GM12878 (cell line): ENCODE results near the gene TGIF2. TPM values are rescaled to one million over a fixed set of nuclear protein-coding genes. Genes with fewer than 3 reads are reported as not detected.

Experiments
- E2F8 ChIP-seq: fragments of 450-650 bp; IDR thresholded peaks from 2 replicates; pipeline ENCODE4 v1.6.1; 2018; ENCODE audit warnings: mild to moderate bottlenecking, low read depth, moderate library complexity; ENCODE audit not compliant: partially characterized antibody
- EZH2 ChIP-seq: IDR thresholded peaks from 2 replicates; pipeline ENCODE4 v1.6.1; 2012; ENCODE audit warnings: low read depth, mild to moderate bottlenecking, control low read depth, inconsistent platforms, low read length, borderline replicate concordance; ENCODE audit not compliant: control insufficient read depth
- HCFC1 ChIP-seq: fragments of 150-350 bp; IDR thresholded peaks from 2 replicates; pipeline ENCODE4 v1.6.1; 2014; ENCODE audit warnings: low read length
- HSF1 ChIP-seq: fragments of 150-350 bp; IDR thresholded peaks from 2 replicates; pipeline ENCODE4 v1.6.1; 2014; ENCODE audit warnings: mild to moderate bottlenecking, low read depth, low read length
- MEF2A ChIP-seq: IDR thresholded peaks from 2 replicates; pipeline ENCODE4 v1.6.1; 2011; ENCODE audit warnings: low read depth, mild to moderate bottlenecking, low read length, moderate library complexity; ENCODE audit not compliant: insufficient read depth
- MYB ChIP-seq: fragments of 150-350 bp; IDR thresholded peaks from 2 replicates; pipeline ENCODE4 v1.6.1; 2014; ENCODE audit warnings: mild to moderate bottlenecking, low read depth, low read length, borderline replicate concordance
- PRDM15 ChIP-seq: fragments of 450-650 bp; formaldehyde crosslinking; IDR thresholded peaks from 2 replicates; pipeline ENCODE4 v1.4.0; 2020; ENCODE audit warnings: mild to moderate bottlenecking, moderate library complexity
- RELB ChIP-seq: fragments of 450-650 bp; IDR thresholded peaks from 2 replicates; pipeline ENCODE4 v1.6.1; 2017; ENCODE audit warnings: low read depth, mild to moderate bottlenecking, moderate library complexity
- SIN3A ChIP-seq: IDR thresholded peaks from 2 replicates; pipeline ENCODE4 v1.6.1; 2012; ENCODE audit warnings: low read depth, low read length, improper control_type of control experiment
- ZBTB33 ChIP-seq: fragments of 450-650 bp; IDR thresholded peaks from 2 replicates; pipeline ENCODE4 v1.6.1; 2017; ENCODE audit warnings: mild to moderate bottlenecking
- ZNF217 ChIP-seq: fragments of 450-650 bp; IDR thresholded peaks from 2 replicates; pipeline ENCODE4 v1.6.1; 2017; ENCODE audit warnings: antibody characterized with exemption, mild to moderate bottlenecking
- ZNF592 ChIP-seq: fragments of 450-650 bp; IDR thresholded peaks from 2 replicates; pipeline ENCODE4 v1.6.1; 2017; ENCODE audit warnings: mild to moderate bottlenecking, moderate library complexity
- polyA plus RNA-seq, 11 experiments: library from polyadenylated mRNA; depleted of rRNA in 4 of 11; unstranded in 6 of 11; stranded (reverse) in 5 of 11; fragments of >200 nt; fragmentation: Nextera tagmentation in 4 of 11; fragmentation: Illumina TruSeq in 1 of 11; extraction: Ambion mirVana in 4 of 11; extraction: Trizol in 1 of 11; gene quantifications; 1 replicate in 1 of 11; 2 replicates in 10 of 11; pipeline versions ENCODE4 v1.2.1 to v1.2.3, GENCODE V29; 2011 to 2016; ENCODE audit warnings: inconsistent platforms in 2 of 11, missing spikeins in 2 of 11, low read depth in 1 of 11
- total RNA-seq, 4 experiments: library from RNA; depleted of rRNA in 3 of 4; stranded (reverse); fragments of >200 nt in 3 of 4; fragmentation: Illumina TruSeq in 1 of 4; extraction: Trizol in 1 of 4; gene quantifications; 2 replicates each; pipeline versions ENCODE4 v1.2.1 to v1.2.3, GENCODE V29; 2013 to 2021

TGIF2 gene
- total and polyA plus RNA-seq, 10 of the 15 experiments (the other 5 are each of a cell fraction or from before 2014, with no cell fraction given): 13.1 to 47.1 (median 36.6) TPM

GRCh38 chr20:36573798-36574365 is 485 bp downstream of the TGIF2 start (continued):
- TF ChIP-seq ZNF592: no peak
- no peak for TF ChIP-seq MYB
- peak; percentile 22; the same call in 1 of the 2 replicates for TF ChIP-seq RELB
- TF ChIP-seq E2F8: no peak
- 0 out of 2 replicates have a peak, but pooled peaks have one; percentile 34 for TF ChIP-seq PRDM15 (CRISPR knock-in tag)
- TF ChIP-seq HCFC1: no peak
- TF ChIP-seq EZH2: no peak
- no peak for TF ChIP-seq SIN3A
- TF ChIP-seq HSF1: no peak
- TF ChIP-seq ZBTB33: no peak
- no peak for TF ChIP-seq ZNF217
- no peak for TF ChIP-seq MEF2A
